Measurements from ENCODE around the gene NOL11.

The NOL11 gene

DNA sequence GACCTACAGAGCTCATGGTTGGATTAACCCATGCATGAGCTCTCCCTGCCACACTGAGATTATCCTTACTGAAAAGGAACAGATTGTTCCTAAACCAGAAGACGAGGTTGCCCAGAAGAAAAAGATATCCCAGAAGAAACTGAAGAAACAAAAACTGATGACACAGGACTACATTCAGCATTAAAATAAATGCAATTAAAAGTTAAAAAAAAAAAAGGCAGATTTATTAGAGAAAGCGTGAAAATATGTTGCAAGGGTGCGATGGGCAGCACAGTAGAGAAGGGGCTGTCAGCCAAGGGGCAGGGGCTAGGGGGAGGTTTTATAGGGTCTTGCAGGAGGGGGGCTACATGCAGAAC is 67.4 kb downstream of the NOL11 start:
- TF ChIP-seq, protein P1, sequence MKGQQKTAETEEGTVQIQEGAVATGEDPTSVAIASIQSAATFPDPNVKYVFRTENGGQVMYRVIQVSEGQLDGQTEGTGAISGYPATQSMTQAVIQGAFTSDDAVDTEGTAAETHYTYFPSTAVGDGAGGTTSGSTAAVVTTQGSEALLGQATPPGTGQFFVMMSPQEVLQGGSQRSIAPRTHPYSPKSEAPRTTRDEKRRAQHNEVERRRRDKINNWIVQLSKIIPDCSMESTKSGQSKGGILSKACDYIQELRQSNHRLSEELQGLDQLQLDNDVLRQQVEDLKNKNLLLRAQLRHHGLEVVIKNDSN (IDR thresholded peaks at IDR 0.05) = no peak
- TF ChIP-seq CEBPB (IDR thresholded peaks at IDR 0.05) (no peak), TCF12 (IDR thresholded peaks at IDR 0.05; ENCODE audit: low read depth) (no peak), CREB1 (IDR thresholded peaks at IDR 0.05; ENCODE audit: low read depth) (no peak), ZBTB7A (IDR thresholded peaks at IDR 0.05; ENCODE audit: low read depth) (no peak), MAX (IDR thresholded peaks at IDR 0.05) (no peak), TEAD4 (IDR thresholded peaks at IDR 0.05) (no peak), YY1 (IDR thresholded peaks at IDR 0.05; ENCODE audit: low read depth) (no peak), EP300 (IDR thresholded peaks at IDR 0.05; ENCODE audit: borderline replicate concordance) (no peak)

GRCh38 chr17:67785504-67785903 is 67.8 kb downstream of the NOL11 start:
- no peak for TF ChIP-seq MAX (IDR thresholded peaks at IDR 0.05)
- TF ChIP-seq FOXM1 (IDR thresholded peaks at IDR 0.05; ENCODE audit: borderline replicate concordance, low read depth) = no peak
- no peak for TF ChIP-seq EP300 (IDR thresholded peaks at IDR 0.05; ENCODE audit: borderline replicate concordance)
- no peak for TF ChIP-seq CEBPB (IDR thresholded peaks at IDR 0.05)
- no peak for TF ChIP-seq YY1 (IDR thresholded peaks at IDR 0.05; ENCODE audit: low read depth)
- TF ChIP-seq, protein P1 (IDR thresholded peaks at IDR 0.05) = no peak
- no peak for TF ChIP-seq RAD21 (IDR thresholded peaks at IDR 0.05; ENCODE audit: low read depth)
- no peak for TF ChIP-seq EGR1 (IDR thresholded peaks at IDR 0.05)
- TF ChIP-seq REST (IDR thresholded peaks at IDR 0.05; ENCODE audit: low read depth) = no peak
